Right lobe of liver (tissue), 6 donors: ENCODE results near the gene DHRS7. TPM values are rescaled to one million over a fixed set of nuclear protein-coding genes. Genes with fewer than 3 reads are reported as not detected.

ENCODE experiments used
- ATAC-seq, 4 donors: fragments of 200-7000 bp; cut with Tn5 transposase; one replicate each; pipeline ENCODE4 v1.9.1; 2020; ENCODE audit warnings: mild to moderate bottlenecking in 4 of 4, moderate library complexity in 4 of 4
- DNase-seq, 3 donors: peaks; one replicate each; pipeline ENCODE4 v3.0.0-alpha.2; 2020
- H3K27ac ChIP-seq, 3 donors: fragments of 200-600 bp; one replicate each; pipeline ENCODE4 v1.8.0; 2022
- H3K27me3 ChIP-seq, 2 donors: fragments of 200-600 bp; one replicate each; pipeline ENCODE4 v1.8.0; 2022
- H3K36me3 ChIP-seq, 4 donors: fragments of 200-600 bp; sonication (generic) in 1 of 4; one replicate each; pipeline versions ENCODE4 v1.5.1 to v1.8.0; 2017 to 2022; ENCODE audit warnings: control low read depth in 1 of 4
- H3K4me1 ChIP-seq, 4 donors: fragments of 200-600 bp; sonication (generic) in 1 of 4; one replicate each; pipeline versions ENCODE4 v1.5.1 to v1.8.0; 2017 to 2022; ENCODE audit warnings: control low read depth in 1 of 4
- H3K4me3 ChIP-seq, 3 donors: fragments of 200-600 bp; one replicate each; pipeline ENCODE4 v1.8.0; 2022
- H3K9me3 ChIP-seq, 4 donors: fragments of 200-600 bp; sonication (generic) in 1 of 4; one replicate each; pipeline versions ENCODE4 v1.5.1 to v1.8.0; 2017 to 2022; ENCODE audit warnings: control low read depth in 1 of 4
- CTCF ChIP-seq, 4 donors: fragments of 200-600 bp in 3 of 4; fragments of 450-650 bp in 1 of 4; IDR thresholded peaks; one replicate each; pipeline versions ENCODE4 v1.5.1 to v1.8.0; 2016 to 2022; ENCODE audit warnings: antibody characterized with exemption in 4 of 4, mild to moderate bottlenecking in 2 of 4
- POLR2A ChIP-seq: fragments of 450-650 bp; IDR thresholded peaks from one replicate; pipeline ENCODE4 v1.6.1; 2017; ENCODE audit warnings: antibody characterized with exemption, mild to moderate bottlenecking
- WGBS: methylation state at CpG from one replicate; pipeline ENCODE4 v1.1.6; 2018; ENCODE audit warnings: low coverage, low lambda C conversion rate; ENCODE audit not compliant: insufficient coverage; ENCODE audit errors: missing lambda C conversion rate; 5-methylcytosine and 5-hydroxymethylcytosine counted together
- intact Hi-C, 2 donors: fragments of 100-400 bp; cut with DNase I; formaldehyde crosslinking; loops; one replicate each; pipeline versions ENCODE4 v1.11.2 to v1.14.1; 2022
- total RNA-seq, 6 experiments: library from RNA; depleted of rRNA in 2 of 6; stranded (reverse); fragments of >200 nt in 2 of 6; fragmentation: NEBNext Ultra II Directional in 3 of 6; extraction: Animal tissue kit (Norgen Biotek cat#: 25700) in 3 of 6; gene quantifications; one replicate each; pipeline versions ENCODE4 v1.1.0 to v1.2.4, GENCODE V29; 2016 to 2023
- donor health status: DM: no; HTN: yes; CAD: no.
- donor health status: DM: no; HTN: no; CAD: no.
- donor health status: DM: no; HTN: no; CAD: no.
- donor health status: DM: no; HTN: yes; CAD: no.
- donor health status: DM: no; HTN: yes; CAD: no.

DHRS7 gene
- total RNA-seq, 6 experiments from 2014 or later = 65.0 to 153 (median 116) TPM

- DNase-seq (no peak), ATAC-seq (peak in 1 of 4 donors; percentile 67)
- Histone ChIP-seq H3K36me3 (no peaks in the 10 kb centered on the region), H3K4me1 (no peaks in the 10 kb centered on the region), H3K27ac (no peak overlapping the region), H3K27me3 (no peaks in the 10 kb centered on the region), H3K4me3 (no peak overlapping the region), H3K9me3 (no peaks in the 10 kb centered on the region)
- TF ChIP-seq CTCF (IDR thresholded peaks at IDR 0.05) (no peak), POLR2A (no peak)
- 70% methylated on average over 6 of the region's 6 CpGs for WGBS
- intact Hi-C loops = no loop called here
Measured at GRCh38 chr14:60204843-60205774, 39.9 kb upstream of the DHRS7 start.

- no peaks in the 10 kb centered on the region for H3K4me1 ChIP-seq
- H3K36me3 ChIP-seq = no peaks in the 10 kb centered on the region
- intact Hi-C loops = no loop called here
- no peaks in the 10 kb centered on the region for H3K9me3 ChIP-seq
- H3K27me3 ChIP-seq = no peaks in the 10 kb centered on the region
- TF ChIP-seq CTCF (IDR thresholded peaks at IDR 0.05) = no peak
- TF ChIP-seq POLR2A = no peak
- WGBS = 28% methylated on average over 8 of the region's 8 CpGs
- H3K4me3 ChIP-seq = no peak overlapping the region
- no peak overlapping the region for H3K27ac ChIP-seq
- ATAC-seq (peak in 1 of 4 donors; percentile 45), DNase-seq (no peak)
Measured at GRCh38 chr14:60204104-60204842, 39.1 kb upstream of the DHRS7 start.

- Histone ChIP-seq H3K36me3 (no peaks in the 10 kb centered on the region), H3K27ac (no peak overlapping the region), H3K4me3 (no peak overlapping the region), H3K9me3 (no peaks in the 10 kb centered on the region), H3K4me1 (no peaks in the 10 kb centered on the region), H3K27me3 (no peaks in the 10 kb centered on the region)
- ATAC-seq = no peak
- no peak for TF ChIP-seq POLR2A
- no peak for TF ChIP-seq CTCF (IDR thresholded peaks at IDR 0.05)
- intact Hi-C loops = no loop called here
- DNase-seq = no peak
Measured at GRCh38 chr14:60199321-60199720, 34.1 kb upstream of the DHRS7 start.

GRCh38 chr14:60197629-60198303 is 32.6 kb upstream of the DHRS7 start:
- ATAC-seq = no peak
- H3K27me3 ChIP-seq = no peaks in the 10 kb centered on the region
- no peak overlapping the region for H3K4me3 ChIP-seq
- no peaks in the 10 kb centered on the region for H3K4me1 ChIP-seq
- intact Hi-C loops = no loop called here
- H3K9me3 ChIP-seq = no peaks in the 10 kb centered on the region
- no peak for DNase-seq
- WGBS = no CpG with 5 or more reads among the region's 1 CpG
- no peaks in the 10 kb centered on the region for H3K36me3 ChIP-seq
- TF ChIP-seq CTCF (IDR thresholded peaks at IDR 0.05) = no peak
- no peak for TF ChIP-seq POLR2A
- no peak overlapping the region for H3K27ac ChIP-seq
